ENCODE results near the gene NTRK1.

NTRK1 gene

GRCh38 chr1:156860628-156861423 lies at the start of gene NTRK1:
Gene NTRK1 (plus strand): TSS chr1:156860865. CDS start chr1:156860935, 70 bp downstream.
- DNase-seq (ENCODE audit: low spot score in 2 of 2) (peak in 1 of 2 donors; percentile 68), ATAC-seq (peak; percentile 76)
- H3K4me3 Mint-ChIP-seq = peak within 1 kb of the TSS; percentile 74
- H3K4me1 Mint-ChIP-seq = peaks cover 60% of the 10 kb centered on the region
- no peaks in the 10 kb centered on the region for H3K36me3 Mint-ChIP-seq
- no peaks in the 10 kb centered on the region for H3K9me3 Mint-ChIP-seq
- H3K27ac Mint-ChIP-seq = peak within 1 kb of the TSS; percentile 76

GRCh38 chr1:156811168-156811567 lies 49.5 kb upstream of the NTRK1 start:
- Mint-ChIP-seq H3K4me1 (peaks cover 89% of the 10 kb centered on the region), H3K27ac (peak overlapping the region; percentile 99), H3K36me3 (peaks cover 100% of the 10 kb centered on the region), H3K9me3 (no peaks in the 10 kb centered on the region), H3K4me3 (peak overlapping the region; percentile 90)
- DNase-seq (ENCODE audit: low spot score in 2 of 2) (no peak), ATAC-seq (no peak)

GRCh38 chr1:156812293-156812990 lies 48.2 kb upstream of the NTRK1 start:
- H3K9me3 Mint-ChIP-seq = no peaks in the 10 kb centered on the region

GRCh38 chr1:156813298-156813697 lies 47.4 kb upstream of the NTRK1 start:
- DNase-seq (ENCODE audit: low spot score in 2 of 2) = no peak
- H3K9me3 Mint-ChIP-seq = no peaks in the 10 kb centered on the region
- H3K36me3 Mint-ChIP-seq = peaks cover 90% of the 10 kb centered on the region
- H3K4me3 Mint-ChIP-seq = peak overlapping the region; percentile 90
- ATAC-seq = no peak
- peaks cover 82% of the 10 kb centered on the region for H3K4me1 Mint-ChIP-seq
- H3K27ac Mint-ChIP-seq = peak overlapping the region; percentile 99

More at GRCh38 chr1:156812293-156812990, 48.2 kb upstream of the NTRK1 start:
- no peak for DNase-seq (ENCODE audit: low spot score in 2 of 2)
- Mint-ChIP-seq H3K27ac (peak overlapping the region; percentile 99), H3K4me1 (peaks cover 85% of the 10 kb centered on the region), H3K36me3 (peaks cover 98% of the 10 kb centered on the region), H3K4me3 (peak overlapping the region; percentile 90)
- ATAC-seq = no peak

- Mint-ChIP-seq H3K9me3 (no peaks in the 10 kb centered on the region), H3K27ac (peak overlapping the region; percentile 99), H3K36me3 (peaks cover 83% of the 10 kb centered on the region), H3K4me3 (peak overlapping the region; percentile 90), H3K4me1 (peaks cover 79% of the 10 kb centered on the region)
- ATAC-seq = peak; percentile 31
- peak; percentile 54 to 83 for DNase-seq (ENCODE audit: low spot score in 2 of 2)
Measured at GRCh38 chr1:156813750-156814570, 46.7 kb upstream of the NTRK1 start.

- H3K4me3 Mint-ChIP-seq = peak overlapping the region; percentile 90
- H3K4me1 Mint-ChIP-seq = peaks cover 72% of the 10 kb centered on the region
- DNase-seq (ENCODE audit: low spot score in 2 of 2) (peak in 1 of 2 donors; percentile 70), ATAC-seq (peak; percentile 24)
- H3K36me3 Mint-ChIP-seq = peaks cover 76% of the 10 kb centered on the region
- H3K27ac Mint-ChIP-seq = peak overlapping the region; percentile 99
- H3K9me3 Mint-ChIP-seq = no peaks in the 10 kb centered on the region
Measured at GRCh38 chr1:156814571-156815260, 45.9 kb upstream of the NTRK1 start.

GRCh38 chr1:156815307-156815826 lies 45.3 kb upstream of the NTRK1 start:
- Mint-ChIP-seq H3K27ac (peak overlapping the region; percentile 99), H3K36me3 (peaks cover 69% of the 10 kb centered on the region), H3K4me1 (peaks cover 67% of the 10 kb centered on the region), H3K9me3 (no peaks in the 10 kb centered on the region), H3K4me3 (peak overlapping the region; percentile 90)
- ATAC-seq = no peak
- no peak for DNase-seq (ENCODE audit: low spot score in 2 of 2)

- H3K27ac Mint-ChIP-seq = peak overlapping the region; percentile 99
- DNase-seq (ENCODE audit: low spot score in 2 of 2) = peak in 1 of 2 donors; percentile 71
- H3K9me3 Mint-ChIP-seq = no peaks in the 10 kb centered on the region
- H3K36me3 Mint-ChIP-seq = peaks cover 63% of the 10 kb centered on the region
- H3K4me1 Mint-ChIP-seq = peaks cover 68% of the 10 kb centered on the region
- H3K4me3 Mint-ChIP-seq = peak overlapping the region; percentile 90
- ATAC-seq = no peak
Measured at GRCh38 chr1:156815961-156816422, 44.7 kb upstream of the NTRK1 start.

GRCh38 chr1:156816561-156817328 lies 43.9 kb upstream of the NTRK1 start, which contains the start of gene SH2D2A:
Gene SH2D2A (minus strand): TSS chr1:156816848. CDS start chr1:156816708, 140 bp downstream.
- Mint-ChIP-seq H3K27ac (peak within 1 kb of the TSS; percentile 99), H3K9me3 (no peaks in the 10 kb centered on the region), H3K36me3 (peaks cover 55% of the 10 kb centered on the region), H3K4me1 (peaks cover 68% of the 10 kb centered on the region), H3K4me3 (peak within 1 kb of the TSS; percentile 90)
- ATAC-seq = peak; percentile 95
- peak; percentile 78 to 96 for DNase-seq (ENCODE audit: low spot score in 2 of 2)

- peaks cover 43% of the 10 kb centered on the region for H3K4me1 Mint-ChIP-seq
- H3K36me3 Mint-ChIP-seq = peaks cover 5% of the 10 kb centered on the region
- no peaks in the 10 kb centered on the region for H3K9me3 Mint-ChIP-seq
- DNase-seq (ENCODE audit: low spot score in 2 of 2) (peak in 1 of 2 donors; percentile 72), ATAC-seq (peak; percentile 95)
- peak overlapping the region; percentile 86 for H3K27ac Mint-ChIP-seq
- H3K4me3 Mint-ChIP-seq = peak overlapping the region; percentile 39
Measured at GRCh38 chr1:156821801-156822200, 38.9 kb upstream of the NTRK1 start.

GRCh38 chr1:156822680-156823079 lies 38.0 kb upstream of the NTRK1 start:
- Mint-ChIP-seq H3K27ac (peak overlapping the region; percentile 86), H3K4me3 (no peak overlapping the region), H3K36me3 (no peaks in the 10 kb centered on the region), H3K9me3 (no peaks in the 10 kb centered on the region), H3K4me1 (peaks cover 38% of the 10 kb centered on the region)
- DNase-seq (ENCODE audit: low spot score in 2 of 2) = no peak
- peak; percentile 43 for ATAC-seq

GRCh38 chr1:156823210-156823790 lies 37.4 kb upstream of the NTRK1 start:
- Mint-ChIP-seq H3K27ac (peak overlapping the region; percentile 86), H3K36me3 (no peaks in the 10 kb centered on the region), H3K4me3 (no peak overlapping the region)

GRCh38 chr1:156826630-156827029 lies 34.0 kb upstream of the NTRK1 start:
- DNase-seq (ENCODE audit: low spot score in 2 of 2) (no peak), ATAC-seq (no peak)
- Mint-ChIP-seq H3K36me3 (no peaks in the 10 kb centered on the region), H3K4me1 (peaks cover 27% of the 10 kb centered on the region), H3K27ac (no peak overlapping the region), H3K4me3 (no peak overlapping the region), H3K9me3 (no peaks in the 10 kb centered on the region)

More at GRCh38 chr1:156823210-156823790, 37.4 kb upstream of the NTRK1 start:
- DNase-seq (ENCODE audit: low spot score in 2 of 2) (no peak), ATAC-seq (no peak)
- Mint-ChIP-seq H3K9me3 (no peaks in the 10 kb centered on the region), H3K4me1 (peaks cover 34% of the 10 kb centered on the region)

Measured in stimulated activated effector memory CD8-positive, alpha-beta T cell treated with anti-CD3 and anti-CD28 coated beads, Interleukin-12 subunit alpha, Interleukin-12 subunit beta, amount 100 ng/mL, for 72 hours (primary cell).